Measurements from ENCODE around the gene EHMT2.
"Not testable (repeated sequence)": the region's sequence is repeated elsewhere in the genome, so short reads cannot be mapped to it uniquely, and the experiment has no call there.

Gene EHMT2

GRCh38 chr6:31915351-31915750 lies 17.9 kb upstream of the EHMT2 start:
- no peak for DNase-seq (ENCODE audit: low spot score)

GRCh38 chr6:31911826-31912585 lies 14.5 kb upstream of the EHMT2 start:
- DNase-seq (ENCODE audit: low spot score): no peak

GRCh38 chr6:31909298-31909697 lies 11.8 kb upstream of the EHMT2 start:
- DNase-seq (ENCODE audit: low spot score): not testable (repeated sequence)

GRCh38 chr6:31908791-31909190 lies 11.3 kb upstream of the EHMT2 start:
- no peak for DNase-seq (ENCODE audit: low spot score)

- not testable (repeated sequence) for DNase-seq (ENCODE audit: low spot score)
These were observed 10.8 kb upstream of the EHMT2 start for GRCh38 chr6:31908255-31908654.

GRCh38 chr6:31907158-31907813 lies 9.8 kb upstream of the EHMT2 start:
- no peak for DNase-seq (ENCODE audit: low spot score)

- DNase-seq (ENCODE audit: low spot score): not testable (repeated sequence)
These were observed 9.2 kb upstream of the EHMT2 start for GRCh38 chr6:31906727-31907126.

- DNase-seq (ENCODE audit: low spot score): no peak
These were observed 8.6 kb upstream of the EHMT2 start for GRCh38 chr6:31906122-31906521.

GRCh38 chr6:31905041-31905440 lies 7.5 kb upstream of the EHMT2 start:
- no peak for DNase-seq (ENCODE audit: low spot score)

- DNase-seq (ENCODE audit: low spot score): no peak
These were observed 6.5 kb upstream of the EHMT2 start for GRCh38 chr6:31903957-31904356.

- DNase-seq (ENCODE audit: low spot score): peak; percentile 97
These were observed 4.6 kb upstream of the EHMT2 start, which contains the start of gene ZBTB12 for GRCh38 chr6:31901953-31902643. Gene ZBTB12 (minus strand): TSS chr6:31902086. CDS start chr6:31901305, 781 bp downstream.

- peak; percentile 63 for DNase-seq (ENCODE audit: low spot score)
These were observed 4.0 kb upstream of the EHMT2 start for GRCh38 chr6:31901415-31901952.

- DNase-seq (ENCODE audit: low spot score): peak; percentile 56
These were observed 3.5 kb upstream of the EHMT2 start for GRCh38 chr6:31900917-31901414.

- DNase-seq (ENCODE audit: low spot score): no peak
These were observed 2.6 kb upstream of the EHMT2 start for GRCh38 chr6:31899882-31900722.

GRCh38 chr6:31899215-31899614 lies 1.7 kb upstream of the EHMT2 start:
- DNase-seq (ENCODE audit: low spot score): no peak

- peak; percentile 91 for DNase-seq (ENCODE audit: low spot score)
These were observed 999 bp upstream of the EHMT2 start for GRCh38 chr6:31898383-31899011.

GRCh38 chr6:31896856-31897611 lies 464 bp downstream of the EHMT2 start:
- DNase-seq (ENCODE audit: low spot score): no peak

GRCh38 chr6:31896493-31896855 lies 1.0 kb downstream of the EHMT2 start:
- DNase-seq (ENCODE audit: low spot score): no peak

- no peak for DNase-seq (ENCODE audit: low spot score)
These were observed 4.7 kb downstream of the EHMT2 start for GRCh38 chr6:31892821-31893220.

- DNase-seq (ENCODE audit: low spot score): no peak
These were observed 8.0 kb downstream of the EHMT2 start for GRCh38 chr6:31889331-31889972.

Data from cerebellar cortex (tissue), 1 donor.